ENCODE data around the gene NR3C1.

DNA sequence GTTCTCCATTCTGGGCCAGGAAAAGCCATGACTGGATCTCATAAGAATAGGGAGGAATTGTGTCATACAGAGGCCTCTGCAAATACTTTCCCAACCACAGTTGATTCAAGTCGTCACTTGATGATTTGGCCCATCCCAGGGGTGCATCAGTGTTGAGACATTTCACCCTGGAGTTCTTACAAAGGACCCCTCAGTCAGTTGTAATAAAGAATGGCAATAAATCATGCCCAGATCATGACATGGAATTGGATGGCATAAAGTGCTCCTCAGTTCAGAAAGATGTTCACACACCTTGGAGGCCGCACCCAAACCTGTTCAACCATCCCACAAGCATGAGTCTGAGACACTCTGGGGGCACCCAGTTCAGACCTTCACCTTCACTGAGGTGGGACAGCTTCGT, 168.1 kb downstream of the NR3C1 start:
- TF ChIP-seq, protein P1, sequence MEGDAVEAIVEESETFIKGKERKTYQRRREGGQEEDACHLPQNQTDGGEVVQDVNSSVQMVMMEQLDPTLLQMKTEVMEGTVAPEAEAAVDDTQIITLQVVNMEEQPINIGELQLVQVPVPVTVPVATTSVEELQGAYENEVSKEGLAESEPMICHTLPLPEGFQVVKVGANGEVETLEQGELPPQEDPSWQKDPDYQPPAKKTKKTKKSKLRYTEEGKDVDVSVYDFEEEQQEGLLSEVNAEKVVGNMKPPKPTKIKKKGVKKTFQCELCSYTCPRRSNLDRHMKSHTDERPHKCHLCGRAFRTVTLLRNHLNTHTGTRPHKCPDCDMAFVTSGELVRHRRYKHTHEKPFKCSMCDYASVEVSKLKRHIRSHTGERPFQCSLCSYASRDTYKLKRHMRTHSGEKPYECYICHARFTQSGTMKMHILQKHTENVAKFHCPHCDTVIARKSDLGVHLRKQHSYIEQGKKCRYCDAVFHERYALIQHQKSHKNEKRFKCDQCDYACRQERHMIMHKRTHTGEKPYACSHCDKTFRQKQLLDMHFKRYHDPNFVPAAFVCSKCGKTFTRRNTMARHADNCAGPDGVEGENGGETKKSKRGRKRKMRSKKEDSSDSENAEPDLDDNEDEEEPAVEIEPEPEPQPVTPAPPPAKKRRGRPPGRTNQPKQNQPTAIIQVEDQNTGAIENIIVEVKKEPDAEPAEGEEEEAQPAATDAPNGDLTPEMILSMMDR (IDR thresholded peaks at IDR 0.05 in 4 of 5, conservative IDR thresholded peaks at IDR 0.05 in 1 of 5), result no peak
- no peak for TF ChIP-seq POLR2A (IDR thresholded peaks at IDR 0.05)

Data from gastrocnemius medialis (tissue), 4 donors.